ENCODE measurements around the gene PGPEP1. TPM values are rescaled to one million over a fixed set of nuclear protein-coding genes. Genes with fewer than 3 reads are reported as not detected.

The PGPEP1 gene
- total and polyA plus RNA-seq, 10 donors, result 9.3 to 65.6 (median 37.4) TPM

- peaks cover 34 to 93% (median 58%) of the 10 kb centered on the region in 6 donors for H3K4me1 ChIP-seq
- DNase-seq, result no peak
- peaks cover 0 to 35% (median 6%) of the 10 kb centered on the region in 6 donors for H3K36me3 ChIP-seq
- intact Hi-C loops (cut with DNase I; ENCODE audit: low total_unique reads), result no loop called here
- H3K27ac ChIP-seq, result peak overlapping the region in 6 of 8 donors; percentile 58 to 83 (median 77)
- peaks cover 0 to 5% (median 0%) of the 10 kb centered on the region in 8 donors for H3K9me3 ChIP-seq
- peak overlapping the region in 7 of 8 donors; percentile 4 to 67 (median 33) for H3K4me3 ChIP-seq
- TF ChIP-seq POLR2A (IDR thresholded peaks at IDR 0.05), result no peak
- TF ChIP-seq CTCF (IDR thresholded peaks at IDR 0.05 in 8 of 11, conservative IDR thresholded peaks at IDR 0.05 in 3 of 11), result no peak
- no peak for TF ChIP-seq POLR2AphosphoS5 (IDR thresholded peaks at IDR 0.05)
- WGBS, 5 donors, result 77 to 87% (median 78%) methylated on average over 13 of the region's 13 CpGs
- H3K27me3 ChIP-seq (replicated peaks in 1 of 7), result peaks cover 0 to 30% (median 0%) of the 10 kb centered on the region in 7 donors
Measured at GRCh38 chr19:18388960-18389725, 48.7 kb downstream of the PGPEP1 start.

GRCh38 chr19:18389726-18390064 is 49.3 kb downstream of the PGPEP1 start:
- TF ChIP-seq POLR2AphosphoS5 (IDR thresholded peaks at IDR 0.05), result no peak
- no peak for TF ChIP-seq POLR2A (IDR thresholded peaks at IDR 0.05)
- no peak for TF ChIP-seq CTCF (IDR thresholded peaks at IDR 0.05 in 8 of 11, conservative IDR thresholded peaks at IDR 0.05 in 3 of 11)
- no peak overlapping the region for H3K4me3 ChIP-seq
- H3K4me1 ChIP-seq, result peaks cover 34 to 99% (median 60%) of the 10 kb centered on the region in 6 donors
- no peak for DNase-seq
- peaks cover 0 to 40% (median 6%) of the 10 kb centered on the region in 6 donors for H3K36me3 ChIP-seq
- H3K9me3 ChIP-seq, result peaks cover 0 to 5% (median 0%) of the 10 kb centered on the region in 8 donors
- intact Hi-C loops (cut with DNase I; ENCODE audit: low total_unique reads), result no loop called here
- peaks cover 0 to 24% (median 0%) of the 10 kb centered on the region in 7 donors for H3K27me3 ChIP-seq (replicated peaks in 1 of 7)
- peak overlapping the region in 4 of 8 donors; percentile 8 to 83 (median 54) for H3K27ac ChIP-seq

DNA sequence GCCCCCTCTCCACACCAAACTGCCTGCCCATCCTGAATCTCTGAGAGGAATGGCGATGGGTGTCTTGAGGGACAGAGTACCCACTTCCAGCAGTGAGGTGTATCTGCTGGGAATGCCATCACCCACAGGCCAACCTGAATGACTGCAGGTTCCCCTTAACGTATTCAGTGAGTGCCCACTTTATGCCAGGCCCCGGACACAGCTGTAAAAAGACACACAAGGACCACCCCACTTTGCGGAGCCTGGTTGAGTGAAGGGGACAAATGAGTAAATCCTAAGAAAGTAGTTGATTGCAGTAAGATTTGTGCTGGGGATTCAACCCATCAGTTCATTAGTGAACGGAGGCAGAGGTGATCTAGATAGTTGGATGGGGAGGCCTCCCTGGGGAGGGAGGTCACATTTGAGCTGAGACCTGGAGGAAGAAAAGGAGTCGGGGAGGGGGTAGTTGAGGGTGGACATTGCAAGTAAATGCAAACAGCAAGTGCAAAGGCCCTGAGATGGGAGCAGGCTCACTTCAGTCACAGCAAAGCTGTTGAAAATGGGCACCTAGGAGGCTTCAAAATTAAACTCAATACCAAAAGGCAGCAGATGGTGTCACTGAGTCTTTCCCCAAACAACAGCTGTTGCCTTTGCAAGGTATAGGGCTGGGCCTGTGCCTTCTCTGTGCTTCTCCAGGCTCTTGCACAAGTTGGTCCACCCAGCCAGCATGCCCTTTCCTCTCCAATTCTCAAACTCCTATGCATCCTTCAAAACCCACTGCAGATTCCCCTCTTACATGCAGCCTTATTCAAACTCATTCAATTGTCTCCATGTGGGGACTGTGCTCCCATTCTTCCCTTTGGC is 49.9 kb downstream of the PGPEP1 start:
- H3K4me1 ChIP-seq, result peaks cover 34 to 100% (median 63%) of the 10 kb centered on the region in 6 donors
- peaks cover 0 to 5% (median 0%) of the 10 kb centered on the region in 8 donors for H3K9me3 ChIP-seq
- H3K27ac ChIP-seq, result peak overlapping the region in 4 of 8 donors; percentile 8 to 83 (median 22)
- intact Hi-C loops (cut with DNase I; ENCODE audit: low total_unique reads), result no loop called here
- no peak for TF ChIP-seq POLR2AphosphoS5 (IDR thresholded peaks at IDR 0.05)
- no peak for TF ChIP-seq CTCF (IDR thresholded peaks at IDR 0.05 in 8 of 11, conservative IDR thresholded peaks at IDR 0.05 in 3 of 11)
- TF ChIP-seq POLR2A (IDR thresholded peaks at IDR 0.05), result no peak
- no peak for DNase-seq
- 79 to 97% (median 87%) methylated on average over 6 of the region's 6 CpGs for WGBS, 5 donors
- H3K27me3 ChIP-seq (replicated peaks in 1 of 7), result peaks cover 0 to 18% (median 0%) of the 10 kb centered on the region in 7 donors
- H3K36me3 ChIP-seq, result peaks cover 0 to 46% (median 6%) of the 10 kb centered on the region in 6 donors
- no peak overlapping the region for H3K4me3 ChIP-seq
